ENCODE results near the gene AP1G2.

- TF ChIP-seq, protein P1, sequence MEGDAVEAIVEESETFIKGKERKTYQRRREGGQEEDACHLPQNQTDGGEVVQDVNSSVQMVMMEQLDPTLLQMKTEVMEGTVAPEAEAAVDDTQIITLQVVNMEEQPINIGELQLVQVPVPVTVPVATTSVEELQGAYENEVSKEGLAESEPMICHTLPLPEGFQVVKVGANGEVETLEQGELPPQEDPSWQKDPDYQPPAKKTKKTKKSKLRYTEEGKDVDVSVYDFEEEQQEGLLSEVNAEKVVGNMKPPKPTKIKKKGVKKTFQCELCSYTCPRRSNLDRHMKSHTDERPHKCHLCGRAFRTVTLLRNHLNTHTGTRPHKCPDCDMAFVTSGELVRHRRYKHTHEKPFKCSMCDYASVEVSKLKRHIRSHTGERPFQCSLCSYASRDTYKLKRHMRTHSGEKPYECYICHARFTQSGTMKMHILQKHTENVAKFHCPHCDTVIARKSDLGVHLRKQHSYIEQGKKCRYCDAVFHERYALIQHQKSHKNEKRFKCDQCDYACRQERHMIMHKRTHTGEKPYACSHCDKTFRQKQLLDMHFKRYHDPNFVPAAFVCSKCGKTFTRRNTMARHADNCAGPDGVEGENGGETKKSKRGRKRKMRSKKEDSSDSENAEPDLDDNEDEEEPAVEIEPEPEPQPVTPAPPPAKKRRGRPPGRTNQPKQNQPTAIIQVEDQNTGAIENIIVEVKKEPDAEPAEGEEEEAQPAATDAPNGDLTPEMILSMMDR (optimal IDR thresholded peaks at IDR 0.05 in 1 of 3, IDR thresholded peaks at IDR 0.05 in 1 of 3, conservative IDR thresholded peaks at IDR 0.05 in 1 of 3; ENCODE audit: extremely low read depth in 1 of 3, insufficient read depth in 2 of 3, low read length in 3 of 3), result no peak
- TF ChIP-seq EZH2 (IDR thresholded peaks at IDR 0.05; ENCODE audit: low read length), result no peak
Measured at GRCh38 chr14:23524954-23525353, 42.6 kb downstream of the AP1G2 start.

Measured in keratinocyte (primary cell).